HL-60/S4 treated with phorbol 12-myristate 13-acetate at 8.2 ng/mL for 4 days and 3 days (cell line): ENCODE data around the gene ADAMTS13.
"Not testable (repeated sequence)": the region's sequence is repeated elsewhere in the genome, so short reads cannot be mapped to it uniquely, and the experiment has no call there.

Source experiments
- in situ Hi-C: fragments of 300-500 bp; cut with MboI; formaldehyde crosslinking; loops from 2 replicates; pipeline ENCODE4 v1.15.0; 2022; ENCODE audit warnings: low sequenced_read_pairs

Gene ADAMTS13

GRCh38 chr9:133391449-133391848 is 30.7 kb upstream of the ADAMTS13 start:
- in situ Hi-C loops = not testable (repeated sequence)

- in situ Hi-C loops = not testable (repeated sequence)
Observed at GRCh38 chr9:133392308-133392707, 29.9 kb upstream of the ADAMTS13 start.

- in situ Hi-C loops = no loop called here
Observed at GRCh38 chr9:133393399-133393798, 28.8 kb upstream of the ADAMTS13 start.

GRCh38 chr9:133394687-133395271 is 27.4 kb upstream of the ADAMTS13 start:
- in situ Hi-C loops = no loop called here

- in situ Hi-C loops = no loop called here
Observed at GRCh38 chr9:133396952-133397351, 25.2 kb upstream of the ADAMTS13 start.

GRCh38 chr9:133397370-133397769 is 24.8 kb upstream of the ADAMTS13 start:
- in situ Hi-C loops = no loop called here

GRCh38 chr9:133397895-133398294 is 24.3 kb upstream of the ADAMTS13 start:
- in situ Hi-C loops = no loop called here

GRCh38 chr9:133400292-133400691 is 21.9 kb upstream of the ADAMTS13 start:
- in situ Hi-C loops = no loop called here

GRCh38 chr9:133401588-133401987 is 20.6 kb upstream of the ADAMTS13 start:
- in situ Hi-C loops = no loop called here

GRCh38 chr9:133402689-133403088 is 19.5 kb upstream of the ADAMTS13 start:
- in situ Hi-C loops = no loop called here

- in situ Hi-C loops = no loop called here
Observed at GRCh38 chr9:133403766-133404453, 18.3 kb upstream of the ADAMTS13 start.

GRCh38 chr9:133404454-133405002 is 17.6 kb upstream of the ADAMTS13 start:
- in situ Hi-C loops = no loop called here

GRCh38 chr9:133405508-133406438 is 16.4 kb upstream of the ADAMTS13 start:
- in situ Hi-C loops = no loop called here

GRCh38 chr9:133406480-133407307 is 15.5 kb upstream of the ADAMTS13 start:
- in situ Hi-C loops = no loop called here

GRCh38 chr9:133408042-133408441 is 14.1 kb upstream of the ADAMTS13 start:
- in situ Hi-C loops = no loop called here

- in situ Hi-C loops = no loop called here
Observed at GRCh38 chr9:133415170-133415569, 7.0 kb upstream of the ADAMTS13 start.

GRCh38 chr9:133417541-133418461 is 4.4 kb upstream of the ADAMTS13 start, which contains the start of gene REXO4:
Gene REXO4, minus strand, starts transcription at chr9:133418010. Its CDS starts 166 bp downstream, at chr9:133417844.
- in situ Hi-C loops = no loop called here

- in situ Hi-C loops = no loop called here
Observed at GRCh38 chr9:133419005-133419404, 3.2 kb upstream of the ADAMTS13 start.

- in situ Hi-C loops = no loop called here
Observed at GRCh38 chr9:133420392-133420827, 1.8 kb upstream of the ADAMTS13 start.
